Vagina (tissue), 2 donors: ENCODE measurements around the gene RAMP1. TPM values are rescaled to one million over a fixed set of nuclear protein-coding genes. Genes with fewer than 3 reads are reported as not detected.

Experiments used
- DNase-seq, 2 donors: peaks; one replicate each; pipeline ENCODE4 v3.0.0-alpha.2; 2017; ENCODE audit errors: extremely low spot score in 2 of 2
- H3K27ac ChIP-seq: fragments of 200-600 bp; sonication (generic); one replicate; pipeline ENCODE4 v1.5.1; 2019
- H3K27me3 ChIP-seq: fragments of 200-600 bp; sonication (generic); one replicate; pipeline ENCODE4 v1.5.1; 2019
- H3K36me3 ChIP-seq, 2 donors: fragments of 200-600 bp; sonication (generic); one replicate each; pipeline ENCODE4 v1.5.1; 2017 to 2019
- H3K4me1 ChIP-seq: fragments of 200-600 bp; sonication (generic); one replicate; pipeline ENCODE4 v1.5.1; 2019
- H3K4me3 ChIP-seq, 2 donors: fragments of 200-600 bp; sonication (generic); 1 replicate in 1 of 2; 2 replicates in 1 of 2; pipeline ENCODE4 v1.5.1; 2016 to 2019
- H3K9me3 ChIP-seq: fragments of 200-600 bp; sonication (generic); one replicate; pipeline ENCODE4 v1.5.1; 2019
- POLR2A ChIP-seq, 2 donors: fragments of 450-650 bp; IDR thresholded peaks; one replicate each; pipeline ENCODE4 v1.6.1; 2017; ENCODE audit warnings: antibody characterized with exemption in 2 of 2, mild to moderate bottlenecking in 2 of 2, moderate library complexity in 2 of 2
- POLR2AphosphoS5 ChIP-seq, 2 donors: sonication (generic); formaldehyde crosslinking; IDR thresholded peaks; one replicate each; pipeline ENCODE4 v1.9.0; 2017; ENCODE audit warnings: antibody characterized with exemption in 2 of 2, mild to moderate bottlenecking in 2 of 2, low read depth in 1 of 2; ENCODE audit not compliant: insufficient read depth in 1 of 2
- intact Hi-C: fragments of 100-400 bp; cut with DNase I; formaldehyde crosslinking; loops from one replicate; pipeline ENCODE4 v1.15.1; 2023
- small RNA-seq: library from RNA; depleted of rRNA; stranded (forward); fragments of <200 nt; gene quantifications from one replicate; pipeline ENCODE3, GENCODE V24; 2016
- total RNA-seq: library from RNA; depleted of rRNA; stranded (reverse); fragments of >200 nt; gene quantifications from one replicate; pipeline ENCODE4 v1.2.3, GENCODE V29; 2016
- TF ChIP-seq, protein P1 (sequence below), 3 experiments: fragments of 450-650 bp in 2 of 3; fragments of 200-600 bp in 1 of 3; sonication (generic) in 1 of 3; IDR thresholded peaks; one replicate each; pipeline ENCODE4 v1.5.1; 2017 to 2019; ENCODE audit warnings: antibody characterized with exemption in 3 of 3, mild to moderate bottlenecking in 2 of 3, moderate library complexity in 2 of 3

RAMP1 gene
- total RNA-seq, 1 donor from 2014 or later: 120 TPM

DNA sequence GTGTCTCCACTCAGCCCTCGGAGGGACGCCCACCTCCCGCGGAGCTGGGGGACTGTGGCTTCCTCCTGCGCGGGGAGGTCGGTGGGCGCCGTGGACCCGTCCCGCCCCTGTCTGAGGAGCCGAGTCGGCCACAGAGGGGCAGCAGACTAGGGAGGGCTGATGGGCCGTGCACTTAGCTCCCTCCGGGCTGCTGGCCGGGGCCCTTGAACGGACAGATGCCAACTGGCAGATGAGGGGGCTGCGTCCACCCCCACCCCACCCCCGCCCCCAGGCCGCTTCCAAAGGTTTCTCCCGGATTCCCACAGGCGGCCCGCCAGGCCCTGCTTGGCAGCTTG lies 96.9 kb downstream of the RAMP1 start:
- H3K27me3 ChIP-seq: no peaks in the 10 kb centered on the region
- intact Hi-C loops: no loop called here
- no peaks in the 10 kb centered on the region for H3K36me3 ChIP-seq
- peak overlapping the region; percentile 26 to 44 for H3K4me3 ChIP-seq
- H3K9me3 ChIP-seq: no peaks in the 10 kb centered on the region
- no peak for DNase-seq
- H3K27ac ChIP-seq: no peak overlapping the region
- TF ChIP-seq POLR2AphosphoS5 (IDR thresholded peaks at IDR 0.05; ENCODE audit: insufficient read depth in 1 of 2, low read depth in 1 of 2): no peak
- no peak for TF ChIP-seq POLR2A (IDR thresholded peaks at IDR 0.05)
- TF ChIP-seq, protein P1, sequence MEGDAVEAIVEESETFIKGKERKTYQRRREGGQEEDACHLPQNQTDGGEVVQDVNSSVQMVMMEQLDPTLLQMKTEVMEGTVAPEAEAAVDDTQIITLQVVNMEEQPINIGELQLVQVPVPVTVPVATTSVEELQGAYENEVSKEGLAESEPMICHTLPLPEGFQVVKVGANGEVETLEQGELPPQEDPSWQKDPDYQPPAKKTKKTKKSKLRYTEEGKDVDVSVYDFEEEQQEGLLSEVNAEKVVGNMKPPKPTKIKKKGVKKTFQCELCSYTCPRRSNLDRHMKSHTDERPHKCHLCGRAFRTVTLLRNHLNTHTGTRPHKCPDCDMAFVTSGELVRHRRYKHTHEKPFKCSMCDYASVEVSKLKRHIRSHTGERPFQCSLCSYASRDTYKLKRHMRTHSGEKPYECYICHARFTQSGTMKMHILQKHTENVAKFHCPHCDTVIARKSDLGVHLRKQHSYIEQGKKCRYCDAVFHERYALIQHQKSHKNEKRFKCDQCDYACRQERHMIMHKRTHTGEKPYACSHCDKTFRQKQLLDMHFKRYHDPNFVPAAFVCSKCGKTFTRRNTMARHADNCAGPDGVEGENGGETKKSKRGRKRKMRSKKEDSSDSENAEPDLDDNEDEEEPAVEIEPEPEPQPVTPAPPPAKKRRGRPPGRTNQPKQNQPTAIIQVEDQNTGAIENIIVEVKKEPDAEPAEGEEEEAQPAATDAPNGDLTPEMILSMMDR (IDR thresholded peaks at IDR 0.05): no peak
- peaks cover 10% of the 10 kb centered on the region for H3K4me1 ChIP-seq

DNA sequence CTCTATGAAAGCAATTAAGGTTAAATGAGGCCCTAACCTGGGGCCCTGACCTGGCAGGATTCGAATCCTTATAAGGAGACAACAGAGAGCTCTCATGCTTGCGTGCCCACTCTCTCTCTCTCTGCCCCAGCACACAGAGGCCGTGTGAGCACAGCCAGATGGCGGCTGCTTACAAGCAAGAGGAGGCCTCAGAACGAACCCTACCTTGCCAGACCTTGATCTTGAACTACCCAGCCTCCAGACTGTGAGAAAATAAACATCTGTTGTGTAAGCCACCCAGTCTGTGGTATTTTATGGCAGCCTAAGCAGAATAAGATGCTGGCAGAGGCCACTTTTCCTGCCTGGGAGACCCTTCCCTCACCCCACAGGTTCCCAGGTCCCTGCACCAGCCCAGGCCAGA lies 102.2 kb downstream of the RAMP1 start:
- Histone ChIP-seq H3K36me3 (no peaks in the 10 kb centered on the region), H3K4me3 (no peak overlapping the region), H3K27me3 (no peaks in the 10 kb centered on the region), H3K27ac (no peak overlapping the region), H3K4me1 (peaks cover 8% of the 10 kb centered on the region), H3K9me3 (peaks cover 4% of the 10 kb centered on the region)
- intact Hi-C loops: no loop called here
- no peak for DNase-seq
- TF ChIP-seq, protein P1 (IDR thresholded peaks at IDR 0.05): no peak
- no peak for TF ChIP-seq POLR2A (IDR thresholded peaks at IDR 0.05)
- TF ChIP-seq POLR2AphosphoS5 (IDR thresholded peaks at IDR 0.05; ENCODE audit: insufficient read depth in 1 of 2, low read depth in 1 of 2): no peak

Small RNA genes within 50 kb of the gene (small RNA-seq; reads per million reads assigned to genes)
- gene RF00157: not detected

Other genes starting within 250 kb of the RAMP1 start
- 132 TPM for gene LRRFIP1, start 232.0 kb upstream of the RAMP1 start, total RNA-seq
- gene RBM44, start 60.8 kb upstream of the RAMP1 start, total RNA-seq: 0.98 TPM
- 57.0 TPM for gene UBE2F, start 107.4 kb downstream of the RAMP1 start, total RNA-seq
- 13.5 TPM for gene SCLY, start 201.4 kb downstream of the RAMP1 start, total RNA-seq
- gene ESPNL, start 240.7 kb downstream of the RAMP1 start, total RNA-seq: 0.74 TPM